ENCODE measurements around the gene KRTDAP. TPM values are rescaled to one million over a fixed set of nuclear protein-coding genes. Genes with fewer than 3 reads are reported as not detected.

Gene KRTDAP
- total and polyA plus RNA-seq, 2 donors from 2014 or later = not detected

- H3K9me3 ChIP-seq (ENCODE audit: control insufficient read depth in 2 of 3, insufficient read depth in 1 of 3, low read length in 3 of 3) = no peaks in the 10 kb centered on the region
- intact Hi-C loops (cut with DNase I) = no loop called here
- FAIRE-seq = no peak
- no peaks in the 10 kb centered on the region for H3K36me3 ChIP-seq (ENCODE audit: control insufficient read depth in 2 of 3, insufficient read depth in 3 of 3, low read length in 3 of 3)
- peaks cover 0 to 3% (median 0%) of the 10 kb centered on the region in 3 donors for H3K4me1 ChIP-seq (ENCODE audit: control insufficient read depth in 2 of 3, insufficient read depth in 2 of 3, low read depth in 1 of 3, low read length in 3 of 3)
- no peak overlapping the region for H3K9ac ChIP-seq (ENCODE audit: low read length in 3 of 3)
- peak; percentile 69 to 86 (median 76) for DNase-seq
- no peak overlapping the region for H3K4me3 ChIP-seq (ENCODE audit: low read length in 3 of 3)
- TF ChIP-seq CTCF (IDR thresholded peaks at IDR 0.05; ENCODE audit: borderline replicate concordance, extremely low read depth, insufficient read depth) = peak; percentile 92
- no peak overlapping the region for H3K27ac ChIP-seq (ENCODE audit: low read depth in 2 of 2, low read length in 2 of 2)
- H3K27me3 ChIP-seq (ENCODE audit: control insufficient read depth, insufficient read depth, low read length) = no peaks in the 10 kb centered on the region
Observed at GRCh38 chr19:35495107-35496064, 5.1 kb upstream of the KRTDAP start.

GRCh38 chr19:35493971-35494370, 3.7 kb upstream of the KRTDAP start:
- Histone ChIP-seq H3K27ac (ENCODE audit: low read depth in 2 of 2, low read length in 2 of 2) (no peak overlapping the region), H3K27me3 (ENCODE audit: control insufficient read depth, insufficient read depth, low read length) (no peaks in the 10 kb centered on the region), H3K4me1 (ENCODE audit: control insufficient read depth in 2 of 3, insufficient read depth in 2 of 3, low read depth in 1 of 3, low read length in 3 of 3) (peaks cover 0 to 3% (median 0%) of the 10 kb centered on the region in 3 donors), H3K9ac (ENCODE audit: low read length in 3 of 3) (no peak overlapping the region), H3K9me3 (ENCODE audit: control insufficient read depth in 2 of 3, insufficient read depth in 1 of 3, low read length in 3 of 3) (no peaks in the 10 kb centered on the region), H3K4me3 (ENCODE audit: low read length in 3 of 3) (no peak overlapping the region), H3K36me3 (ENCODE audit: control insufficient read depth in 2 of 3, insufficient read depth in 3 of 3, low read length in 3 of 3) (no peaks in the 10 kb centered on the region)
- DNase-seq = no peak
- FAIRE-seq = no peak
- intact Hi-C loops (cut with DNase I) = no loop called here
- no peak for TF ChIP-seq CTCF (IDR thresholded peaks at IDR 0.05; ENCODE audit: borderline replicate concordance, extremely low read depth, insufficient read depth)

GRCh38 chr19:35491836-35492360, 1.6 kb upstream of the KRTDAP start:
- intact Hi-C loops (cut with DNase I) = no loop called here
- TF ChIP-seq CTCF (IDR thresholded peaks at IDR 0.05; ENCODE audit: borderline replicate concordance, extremely low read depth, insufficient read depth) = no peak
- Histone ChIP-seq H3K27me3 (ENCODE audit: control insufficient read depth, insufficient read depth, low read length) (peaks cover 2% of the 10 kb centered on the region), H3K9ac (ENCODE audit: low read length in 3 of 3) (no peak overlapping the region), H3K4me1 (ENCODE audit: control insufficient read depth in 2 of 3, insufficient read depth in 2 of 3, low read depth in 1 of 3, low read length in 3 of 3) (peaks cover 0 to 3% (median 0%) of the 10 kb centered on the region in 3 donors), H3K4me3 (ENCODE audit: low read length in 3 of 3) (no peak overlapping the region), H3K9me3 (ENCODE audit: control insufficient read depth in 2 of 3, insufficient read depth in 1 of 3, low read length in 3 of 3) (no peaks in the 10 kb centered on the region), H3K27ac (ENCODE audit: low read depth in 2 of 2, low read length in 2 of 2) (no peak overlapping the region), H3K36me3 (ENCODE audit: control insufficient read depth in 2 of 3, insufficient read depth in 3 of 3, low read length in 3 of 3) (no peaks in the 10 kb centered on the region)
- DNase-seq = no peak
- FAIRE-seq = no peak
